Central memory CD8-positive, alpha-beta T cell (primary cell): ENCODE measurements around the gene CUX1.

Experiments used
- ATAC-seq: fragments of 150-1000 bp; cut with Tn5 transposase; replicated peaks from 2 replicates; pipeline ENCODE4 v1.10.0; 2022; ENCODE audit warnings: mild to moderate bottlenecking, moderate FRiP score, moderate number of reproducible peaks; ENCODE audit not compliant: poor library complexity, severe bottlenecking; ENCODE audit errors: extremely low read depth
- DNase-seq, 2 donors: peaks; one replicate each; pipeline ENCODE4 v3.0.0; 2021; ENCODE audit warnings: low spot score in 2 of 2
- H3K27ac Mint-ChIP-seq: one replicate; pipeline ENCODE4 v1.8.0; 2022; ENCODE audit warnings: low read depth, mild to moderate bottlenecking, moderate library complexity, mixed read lengths
- H3K27me3 Mint-ChIP-seq: one replicate; pipeline ENCODE4 v1.8.0; 2022; ENCODE audit warnings: mixed read lengths
- H3K36me3 Mint-ChIP-seq: one replicate; pipeline ENCODE4 v1.8.0; 2022; ENCODE audit warnings: mild to moderate bottlenecking, moderate library complexity, mixed read lengths; ENCODE audit not compliant: insufficient read depth
- H3K4me1 Mint-ChIP-seq: one replicate; pipeline ENCODE4 v1.8.0; 2022; ENCODE audit warnings: mixed read lengths
- H3K4me3 Mint-ChIP-seq: one replicate; pipeline ENCODE4 v1.8.0; 2022; ENCODE audit warnings: mild to moderate bottlenecking, moderate library complexity, mixed read lengths
- H3K9me3 Mint-ChIP-seq: one replicate; pipeline ENCODE4 v1.8.0; 2022; ENCODE audit warnings: mixed read lengths

CUX1 gene

GRCh38 chr7:101933028-101933427, 115.6 kb downstream of the CUX1 start:
- ATAC-seq (no peak), DNase-seq (no peak)
- peak overlapping the region; percentile 32 for H3K27ac Mint-ChIP-seq
- H3K27me3 Mint-ChIP-seq: no peaks in the 10 kb centered on the region
- H3K4me3 Mint-ChIP-seq: no peak overlapping the region
- H3K4me1 Mint-ChIP-seq: peaks cover 19% of the 10 kb centered on the region
- peaks cover 2% of the 10 kb centered on the region for H3K36me3 Mint-ChIP-seq
- H3K9me3 Mint-ChIP-seq: no peaks in the 10 kb centered on the region

GRCh38 chr7:101933688-101934121, 116.3 kb downstream of the CUX1 start:
- no peak for DNase-seq
- Mint-ChIP-seq H3K36me3 (peaks cover 2% of the 10 kb centered on the region), H3K9me3 (no peaks in the 10 kb centered on the region), H3K27me3 (no peaks in the 10 kb centered on the region), H3K4me3 (no peak overlapping the region), H3K27ac (no peak overlapping the region), H3K4me1 (peaks cover 19% of the 10 kb centered on the region)
- no peak for ATAC-seq

- H3K36me3 Mint-ChIP-seq: peaks cover 2% of the 10 kb centered on the region
- ATAC-seq: no peak
- no peaks in the 10 kb centered on the region for H3K27me3 Mint-ChIP-seq
- no peak overlapping the region for H3K27ac Mint-ChIP-seq
- no peaks in the 10 kb centered on the region for H3K9me3 Mint-ChIP-seq
- H3K4me3 Mint-ChIP-seq: no peak overlapping the region
- H3K4me1 Mint-ChIP-seq: peaks cover 19% of the 10 kb centered on the region
- DNase-seq: no peak
Measured at GRCh38 chr7:101934618-101935017, 117.2 kb downstream of the CUX1 start.

- Mint-ChIP-seq H3K4me1 (peaks cover 19% of the 10 kb centered on the region), H3K36me3 (peaks cover 2% of the 10 kb centered on the region), H3K27ac (no peak overlapping the region), H3K4me3 (no peak overlapping the region), H3K27me3 (no peaks in the 10 kb centered on the region), H3K9me3 (no peaks in the 10 kb centered on the region)
- DNase-seq (no peak), ATAC-seq (no peak)
Measured at GRCh38 chr7:101935521-101936141, 118.2 kb downstream of the CUX1 start.

- no peaks in the 10 kb centered on the region for H3K9me3 Mint-ChIP-seq
- H3K4me1 Mint-ChIP-seq: peaks cover 19% of the 10 kb centered on the region
- no peak for DNase-seq
- H3K27me3 Mint-ChIP-seq: no peaks in the 10 kb centered on the region
- ATAC-seq: no peak
- no peak overlapping the region for H3K4me3 Mint-ChIP-seq
- no peak overlapping the region for H3K27ac Mint-ChIP-seq
- peaks cover 2% of the 10 kb centered on the region for H3K36me3 Mint-ChIP-seq
Measured at GRCh38 chr7:101936223-101936610, 118.8 kb downstream of the CUX1 start.

GRCh38 chr7:101936611-101937231, 119.3 kb downstream of the CUX1 start:
- DNase-seq (no peak), ATAC-seq (no peak)
- H3K27me3 Mint-ChIP-seq: no peaks in the 10 kb centered on the region
- no peak overlapping the region for H3K27ac Mint-ChIP-seq
- H3K4me3 Mint-ChIP-seq: no peak overlapping the region
- no peaks in the 10 kb centered on the region for H3K9me3 Mint-ChIP-seq
- peaks cover 2% of the 10 kb centered on the region for H3K36me3 Mint-ChIP-seq
- H3K4me1 Mint-ChIP-seq: peaks cover 19% of the 10 kb centered on the region

- peaks cover 19% of the 10 kb centered on the region for H3K4me1 Mint-ChIP-seq
- no peak for DNase-seq
- no peak overlapping the region for H3K4me3 Mint-ChIP-seq
- no peak for ATAC-seq
- no peaks in the 10 kb centered on the region for H3K27me3 Mint-ChIP-seq
- H3K36me3 Mint-ChIP-seq: peaks cover 2% of the 10 kb centered on the region
- H3K9me3 Mint-ChIP-seq: no peaks in the 10 kb centered on the region
- H3K27ac Mint-ChIP-seq: no peak overlapping the region
Measured at GRCh38 chr7:101937717-101938514, 120.5 kb downstream of the CUX1 start.

GRCh38 chr7:101939136-101939695, 121.8 kb downstream of the CUX1 start:
- H3K4me1 Mint-ChIP-seq: peaks cover 19% of the 10 kb centered on the region
- no peaks in the 10 kb centered on the region for H3K9me3 Mint-ChIP-seq
- no peak overlapping the region for H3K4me3 Mint-ChIP-seq
- DNase-seq (no peak), ATAC-seq (no peak)
- H3K27me3 Mint-ChIP-seq: no peaks in the 10 kb centered on the region
- H3K36me3 Mint-ChIP-seq: peaks cover 2% of the 10 kb centered on the region
- no peak overlapping the region for H3K27ac Mint-ChIP-seq

GRCh38 chr7:101940151-101940550, 122.7 kb downstream of the CUX1 start:
- Mint-ChIP-seq H3K36me3 (peaks cover 2% of the 10 kb centered on the region), H3K27ac (no peak overlapping the region), H3K27me3 (no peaks in the 10 kb centered on the region), H3K4me3 (no peak overlapping the region), H3K4me1 (peaks cover 17% of the 10 kb centered on the region), H3K9me3 (no peaks in the 10 kb centered on the region)
- no peak for ATAC-seq
- no peak for DNase-seq

GRCh38 chr7:101940830-101941229, 123.4 kb downstream of the CUX1 start:
- Mint-ChIP-seq H3K4me1 (peaks cover 17% of the 10 kb centered on the region), H3K27ac (no peak overlapping the region), H3K27me3 (no peaks in the 10 kb centered on the region), H3K9me3 (no peaks in the 10 kb centered on the region), H3K4me3 (no peak overlapping the region), H3K36me3 (peaks cover 2% of the 10 kb centered on the region)
- DNase-seq: no peak
- ATAC-seq: no peak

- ATAC-seq (no peak), DNase-seq (no peak)
- Mint-ChIP-seq H3K9me3 (no peaks in the 10 kb centered on the region), H3K4me3 (no peak overlapping the region), H3K4me1 (peaks cover 14% of the 10 kb centered on the region), H3K36me3 (no peaks in the 10 kb centered on the region), H3K27me3 (no peaks in the 10 kb centered on the region), H3K27ac (no peak overlapping the region)
Measured at GRCh38 chr7:101941481-101942383, 124.3 kb downstream of the CUX1 start.

GRCh38 chr7:101942603-101943210, 125.3 kb downstream of the CUX1 start:
- peaks cover 9% of the 10 kb centered on the region for H3K4me1 Mint-ChIP-seq
- H3K27me3 Mint-ChIP-seq: no peaks in the 10 kb centered on the region
- H3K27ac Mint-ChIP-seq: no peak overlapping the region
- H3K9me3 Mint-ChIP-seq: no peaks in the 10 kb centered on the region
- ATAC-seq (no peak), DNase-seq (no peak)
- no peak overlapping the region for H3K4me3 Mint-ChIP-seq
- no peaks in the 10 kb centered on the region for H3K36me3 Mint-ChIP-seq
